Measurements from ENCODE around the gene MTA3.

MTA3 gene

DNA sequence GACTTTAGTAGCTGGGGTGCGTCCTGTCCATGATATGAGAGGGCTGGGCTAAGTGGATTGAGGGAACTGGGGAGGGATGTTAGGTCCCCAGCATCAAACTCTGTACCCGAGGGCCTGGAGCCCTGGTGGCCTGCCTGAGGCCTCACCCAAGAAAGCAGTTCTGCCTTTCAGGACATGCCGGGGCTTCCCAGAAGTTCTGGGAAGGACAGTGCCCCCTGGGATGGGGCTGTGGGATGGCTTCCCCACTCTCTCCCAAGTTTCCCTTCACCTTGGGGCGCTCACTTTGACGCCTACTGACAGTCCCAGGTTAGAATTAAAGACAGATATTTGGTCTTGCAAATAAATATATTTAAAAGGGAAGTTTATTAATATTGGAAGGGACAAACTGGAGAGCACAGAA, 193.7 kb downstream of the MTA3 start:
- Histone ChIP-seq H3K4me1 (no peaks in the 10 kb centered on the region), H3K36me3 (peaks cover 0 to 15% (median 0%) of the 10 kb centered on the region in 3 donors), H3K27me3 (no peaks in the 10 kb centered on the region), H3K4me3 (no peak overlapping the region), H3K27ac (no peak overlapping the region), H3K9me3 (no peaks in the 10 kb centered on the region)
- no peak for DNase-seq
- intact Hi-C loops (cut with DNase I; ENCODE audit: low total_unique reads), result no loop called here
- TF ChIP-seq, protein P1, sequence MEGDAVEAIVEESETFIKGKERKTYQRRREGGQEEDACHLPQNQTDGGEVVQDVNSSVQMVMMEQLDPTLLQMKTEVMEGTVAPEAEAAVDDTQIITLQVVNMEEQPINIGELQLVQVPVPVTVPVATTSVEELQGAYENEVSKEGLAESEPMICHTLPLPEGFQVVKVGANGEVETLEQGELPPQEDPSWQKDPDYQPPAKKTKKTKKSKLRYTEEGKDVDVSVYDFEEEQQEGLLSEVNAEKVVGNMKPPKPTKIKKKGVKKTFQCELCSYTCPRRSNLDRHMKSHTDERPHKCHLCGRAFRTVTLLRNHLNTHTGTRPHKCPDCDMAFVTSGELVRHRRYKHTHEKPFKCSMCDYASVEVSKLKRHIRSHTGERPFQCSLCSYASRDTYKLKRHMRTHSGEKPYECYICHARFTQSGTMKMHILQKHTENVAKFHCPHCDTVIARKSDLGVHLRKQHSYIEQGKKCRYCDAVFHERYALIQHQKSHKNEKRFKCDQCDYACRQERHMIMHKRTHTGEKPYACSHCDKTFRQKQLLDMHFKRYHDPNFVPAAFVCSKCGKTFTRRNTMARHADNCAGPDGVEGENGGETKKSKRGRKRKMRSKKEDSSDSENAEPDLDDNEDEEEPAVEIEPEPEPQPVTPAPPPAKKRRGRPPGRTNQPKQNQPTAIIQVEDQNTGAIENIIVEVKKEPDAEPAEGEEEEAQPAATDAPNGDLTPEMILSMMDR (IDR thresholded peaks at IDR 0.05), result no peak

DNA sequence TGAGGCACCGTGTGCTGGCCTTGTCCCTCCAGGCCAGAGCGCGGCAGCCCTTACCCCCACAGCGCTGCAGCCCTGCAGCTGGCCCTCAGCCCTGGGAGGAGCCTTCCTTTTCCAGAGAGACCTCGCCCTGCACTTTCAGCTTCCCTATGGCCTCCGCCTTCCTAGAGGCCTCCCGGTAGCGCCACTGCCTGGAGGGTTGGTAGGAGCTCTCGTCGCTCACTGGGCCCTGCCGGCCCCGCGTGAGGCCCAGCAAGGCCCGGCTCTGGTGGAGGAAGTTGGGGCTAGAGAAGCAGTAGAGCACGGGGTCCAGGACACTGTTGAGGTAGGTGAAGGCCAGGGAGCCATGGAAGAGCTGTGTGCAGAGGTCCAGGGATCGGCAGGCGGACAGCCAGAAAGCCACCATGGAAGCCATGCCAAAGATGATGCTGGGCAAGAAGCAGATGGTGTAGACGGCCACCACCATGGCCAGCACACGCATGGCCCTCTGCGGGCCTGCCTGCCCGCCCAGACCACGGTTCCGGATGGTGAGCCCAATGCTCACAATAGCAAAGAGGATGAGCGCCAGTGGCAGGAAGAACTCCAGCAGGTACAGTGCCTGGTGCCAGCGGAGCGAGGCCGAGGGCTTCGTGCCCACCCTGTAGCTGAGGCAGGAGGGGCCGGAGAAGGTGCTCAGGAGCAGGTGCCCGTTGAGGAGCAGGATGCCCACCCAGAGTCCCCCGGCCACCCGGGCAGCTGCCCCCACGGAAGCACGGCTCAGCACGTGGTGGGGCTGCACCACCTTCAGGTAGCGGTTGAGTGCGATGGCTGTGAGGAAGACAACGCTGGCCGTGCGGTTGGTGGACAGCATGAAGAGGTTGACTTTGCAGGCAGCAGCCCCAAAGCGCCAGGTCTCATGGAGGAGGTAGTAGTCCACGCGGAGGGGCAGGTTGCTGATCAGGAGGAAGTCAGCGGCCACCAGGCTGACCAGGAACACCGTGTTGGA, 194.7 kb downstream of the MTA3 start:
- Histone ChIP-seq H3K27ac (no peak overlapping the region), H3K4me3 (no peak overlapping the region), H3K27me3 (no peaks in the 10 kb centered on the region), H3K36me3 (peaks cover 0 to 22% (median 5%) of the 10 kb centered on the region in 3 donors), H3K4me1 (no peaks in the 10 kb centered on the region), H3K9me3 (no peaks in the 10 kb centered on the region)
- intact Hi-C loops (cut with DNase I; ENCODE audit: low total_unique reads), result no loop called here
- TF ChIP-seq, protein P1 (IDR thresholded peaks at IDR 0.05), result no peak
- no peak for DNase-seq

DNA sequence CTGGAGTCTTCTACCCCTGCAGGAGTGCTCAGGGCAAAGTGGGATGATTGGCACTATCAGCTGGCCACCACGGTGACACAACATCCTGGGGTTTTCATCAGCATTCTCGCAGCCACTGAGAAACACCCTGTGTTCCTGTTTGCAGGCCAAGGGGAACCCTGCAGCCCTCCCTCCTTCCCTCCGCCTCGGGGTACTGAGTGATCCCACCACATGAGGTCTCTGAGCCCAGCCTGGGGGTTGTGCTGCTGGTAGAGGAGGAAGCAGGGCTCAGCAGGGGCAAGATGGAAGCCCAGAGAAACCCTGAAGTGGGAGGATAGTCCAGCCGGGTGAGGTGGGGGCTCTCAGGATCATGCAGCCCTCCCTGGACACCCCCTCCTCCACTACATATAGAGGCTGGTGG, 195.7 kb downstream of the MTA3 start, which contains the start of gene OXER1:
Gene OXER1, minus strand, starts transcription at position 40 of the 400 bp plus-strand sequence. CDS start 73 bp downstream, outside the sequence.
- H3K4me1 ChIP-seq, result no peaks in the 10 kb centered on the region
- intact Hi-C loops (cut with DNase I; ENCODE audit: low total_unique reads), result no loop called here
- DNase-seq, result no peak
- TF ChIP-seq, protein P1 (IDR thresholded peaks at IDR 0.05), result no peak
- H3K4me3 ChIP-seq, result no peak within 1 kb of the TSS
- no peaks in the 10 kb centered on the region for H3K27me3 ChIP-seq
- no peaks in the 10 kb centered on the region for H3K9me3 ChIP-seq
- peaks cover 0 to 27% (median 5%) of the 10 kb centered on the region in 3 donors for H3K36me3 ChIP-seq
- no peak within 1 kb of the TSS for H3K27ac ChIP-seq

DNA sequence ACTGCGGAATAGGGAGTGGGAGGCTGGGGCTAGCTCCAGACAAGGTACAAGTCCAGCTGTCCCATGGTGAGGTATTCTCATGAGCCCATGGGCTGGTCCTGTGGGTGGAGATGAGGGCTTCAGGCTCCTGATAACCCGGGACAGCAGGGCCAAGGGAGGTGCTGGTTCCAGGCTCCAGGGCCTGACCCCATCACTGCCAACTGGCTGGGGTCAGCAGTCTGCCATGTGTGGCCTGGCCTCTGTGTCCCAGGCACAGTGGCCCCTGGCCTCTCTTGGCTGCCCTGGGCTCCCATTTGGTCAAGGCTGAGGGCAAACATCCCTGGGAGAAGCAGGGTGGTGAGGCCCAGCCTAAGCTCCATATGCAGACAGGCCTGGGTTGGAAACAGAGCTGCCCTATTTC, 196.5 kb downstream of the MTA3 start:
- TF ChIP-seq, protein P1 (IDR thresholded peaks at IDR 0.05), result no peak
- Histone ChIP-seq H3K9me3 (no peaks in the 10 kb centered on the region), H3K4me1 (no peaks in the 10 kb centered on the region), H3K27me3 (no peaks in the 10 kb centered on the region), H3K4me3 (no peak overlapping the region), H3K27ac (no peak overlapping the region), H3K36me3 (peaks cover 0 to 27% (median 5%) of the 10 kb centered on the region in 3 donors)
- intact Hi-C loops (cut with DNase I; ENCODE audit: low total_unique reads), result no loop called here
- DNase-seq, result no peak

DNA sequence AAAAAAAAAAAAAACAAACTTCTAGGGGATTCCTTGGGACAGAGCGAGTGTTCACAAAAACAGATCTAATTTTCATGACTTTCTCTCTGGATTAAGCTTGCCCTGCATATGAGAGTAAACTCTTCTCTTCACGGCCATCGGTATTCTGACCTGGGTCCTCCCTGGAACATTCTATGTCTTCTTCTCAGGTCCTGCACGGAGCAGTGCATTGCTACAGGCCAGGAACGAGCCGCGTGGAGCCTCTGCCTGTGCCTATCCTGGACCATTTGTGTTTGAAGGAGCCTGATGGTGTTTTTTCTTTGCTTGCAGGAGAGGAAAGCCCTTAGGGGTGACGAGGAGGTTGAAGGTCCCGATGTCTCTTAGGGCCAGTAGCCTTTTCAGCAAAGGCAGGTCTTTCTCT, 197.3 kb downstream of the MTA3 start:
- TF ChIP-seq, protein P1 (IDR thresholded peaks at IDR 0.05), result no peak
- Histone ChIP-seq H3K27ac (no peak overlapping the region), H3K9me3 (no peaks in the 10 kb centered on the region), H3K4me1 (no peaks in the 10 kb centered on the region), H3K4me3 (no peak overlapping the region), H3K36me3 (peaks cover 0 to 27% (median 5%) of the 10 kb centered on the region in 3 donors), H3K27me3 (no peaks in the 10 kb centered on the region)
- no peak for DNase-seq
- intact Hi-C loops (cut with DNase I; ENCODE audit: low total_unique reads), result no loop called here
